ENCODE results near the gene AKIRIN2.

GRCh38 chr6:87738000-87738399 is 36.0 kb upstream of the AKIRIN2 start:
- TF ChIP-seq ZNF879 (CRISPR knock-in tag; IDR thresholded peaks at IDR 0.05) (no peak), ZNF318 (CRISPR knock-in tag; IDR thresholded peaks at IDR 0.05) (no peak), RELA (CRISPR knock-in tag; IDR thresholded peaks at IDR 0.05) (no peak), ZNF652 (CRISPR knock-in tag; IDR thresholded peaks at IDR 0.05; ENCODE audit: borderline replicate concordance, low read depth) (no peak)
